Measurements from ENCODE around the gene AQP2. TPM values are rescaled to one million over a fixed set of nuclear protein-coding genes. Genes with fewer than 3 reads are reported as not detected.

Gene AQP2
- total RNA-seq, 1 donor from 2014 or later: not detected

DNA sequence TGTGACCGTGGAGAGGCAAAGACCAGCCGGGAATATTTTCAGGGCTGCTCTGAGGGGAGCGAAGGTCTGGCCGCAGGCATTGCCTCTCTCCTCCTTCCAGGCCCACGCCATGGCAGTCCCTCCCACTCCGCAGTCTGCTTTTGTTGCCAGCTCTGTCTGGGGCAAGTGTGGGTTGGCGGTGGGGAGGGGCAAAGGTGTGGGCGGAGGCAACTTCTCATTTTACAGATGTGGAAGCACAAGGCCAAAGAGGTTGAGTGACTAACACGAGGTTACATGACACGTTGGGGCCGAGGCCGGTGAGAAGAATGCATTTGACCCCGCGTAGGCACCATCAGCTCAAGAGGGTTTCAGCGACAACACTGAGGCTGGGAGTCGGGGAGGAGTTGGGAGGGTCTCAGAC is 40.7 kb upstream of the AQP2 start:
- TF ChIP-seq, protein P1, sequence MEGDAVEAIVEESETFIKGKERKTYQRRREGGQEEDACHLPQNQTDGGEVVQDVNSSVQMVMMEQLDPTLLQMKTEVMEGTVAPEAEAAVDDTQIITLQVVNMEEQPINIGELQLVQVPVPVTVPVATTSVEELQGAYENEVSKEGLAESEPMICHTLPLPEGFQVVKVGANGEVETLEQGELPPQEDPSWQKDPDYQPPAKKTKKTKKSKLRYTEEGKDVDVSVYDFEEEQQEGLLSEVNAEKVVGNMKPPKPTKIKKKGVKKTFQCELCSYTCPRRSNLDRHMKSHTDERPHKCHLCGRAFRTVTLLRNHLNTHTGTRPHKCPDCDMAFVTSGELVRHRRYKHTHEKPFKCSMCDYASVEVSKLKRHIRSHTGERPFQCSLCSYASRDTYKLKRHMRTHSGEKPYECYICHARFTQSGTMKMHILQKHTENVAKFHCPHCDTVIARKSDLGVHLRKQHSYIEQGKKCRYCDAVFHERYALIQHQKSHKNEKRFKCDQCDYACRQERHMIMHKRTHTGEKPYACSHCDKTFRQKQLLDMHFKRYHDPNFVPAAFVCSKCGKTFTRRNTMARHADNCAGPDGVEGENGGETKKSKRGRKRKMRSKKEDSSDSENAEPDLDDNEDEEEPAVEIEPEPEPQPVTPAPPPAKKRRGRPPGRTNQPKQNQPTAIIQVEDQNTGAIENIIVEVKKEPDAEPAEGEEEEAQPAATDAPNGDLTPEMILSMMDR (IDR thresholded peaks at IDR 0.05): no peak
- peaks cover 21% of the 10 kb centered on the region for H3K4me1 Mint-ChIP-seq (ENCODE audit: low read depth)
- H3K36me3 Mint-ChIP-seq (ENCODE audit: low read depth): no peaks in the 10 kb centered on the region
- no peak overlapping the region for H3K4me3 Mint-ChIP-seq (ENCODE audit: unreplicated experiment)
- H3K9me3 Mint-ChIP-seq (ENCODE audit: low read depth): no peaks in the 10 kb centered on the region
- H3K27ac Mint-ChIP-seq (ENCODE audit: unreplicated experiment): no peak overlapping the region
- no peaks in the 10 kb centered on the region for H3K27me3 Mint-ChIP-seq (ENCODE audit: low read depth)
- peak; percentile 65 for DNase-seq (ENCODE audit: low spot score)

DNA sequence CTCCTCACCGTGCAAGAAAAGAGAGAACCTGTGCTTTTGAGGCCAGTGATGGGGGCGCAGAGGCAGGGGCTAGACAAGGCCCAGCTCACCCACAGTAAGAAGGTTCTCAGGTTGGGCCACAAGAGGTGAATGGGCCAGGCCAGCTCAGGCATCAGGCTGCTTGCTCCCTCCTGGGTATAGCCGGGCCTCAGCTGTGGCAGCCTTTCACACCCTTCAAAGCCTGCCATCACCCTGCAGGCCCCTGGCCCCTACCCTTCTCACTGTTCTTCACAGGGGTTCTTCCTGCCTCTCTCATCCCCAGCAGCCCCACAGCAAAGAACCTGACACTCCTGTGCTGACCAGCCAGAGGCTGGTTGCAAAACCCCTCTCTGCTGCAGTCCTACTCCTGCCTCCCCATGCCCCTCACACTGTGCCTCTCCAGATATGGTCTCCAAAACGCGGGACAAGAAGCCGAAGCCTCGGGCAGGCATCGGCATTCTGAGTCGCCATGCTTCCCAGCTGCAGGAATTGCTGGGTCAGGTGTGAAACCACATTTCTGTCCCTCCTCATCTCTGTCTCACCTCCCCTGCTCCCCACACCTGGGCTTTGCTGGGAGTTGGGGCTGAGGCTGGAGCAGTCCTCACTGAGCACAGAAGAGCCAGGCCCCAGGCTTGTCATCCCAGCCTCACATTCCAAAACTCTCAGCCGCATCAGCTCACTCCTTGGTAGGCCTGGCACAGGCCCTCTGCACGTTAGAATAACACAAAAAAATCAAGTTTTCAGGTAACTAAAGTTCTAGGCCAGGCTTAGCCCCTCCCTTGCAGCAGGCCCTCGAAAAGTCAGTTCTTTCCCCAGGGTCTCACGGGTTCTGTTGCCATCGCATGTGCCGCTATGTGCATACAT is 40.0 kb upstream of the AQP2 start:
- Mint-ChIP-seq H3K27ac (ENCODE audit: unreplicated experiment) (no peak overlapping the region), H3K4me1 (ENCODE audit: low read depth) (peaks cover 21% of the 10 kb centered on the region), H3K36me3 (ENCODE audit: low read depth) (no peaks in the 10 kb centered on the region), H3K4me3 (ENCODE audit: unreplicated experiment) (no peak overlapping the region), H3K27me3 (ENCODE audit: low read depth) (no peaks in the 10 kb centered on the region), H3K9me3 (ENCODE audit: low read depth) (no peaks in the 10 kb centered on the region)
- peak; percentile 62 for DNase-seq (ENCODE audit: low spot score)
- TF ChIP-seq, protein P1 (IDR thresholded peaks at IDR 0.05): no peak

DNA sequence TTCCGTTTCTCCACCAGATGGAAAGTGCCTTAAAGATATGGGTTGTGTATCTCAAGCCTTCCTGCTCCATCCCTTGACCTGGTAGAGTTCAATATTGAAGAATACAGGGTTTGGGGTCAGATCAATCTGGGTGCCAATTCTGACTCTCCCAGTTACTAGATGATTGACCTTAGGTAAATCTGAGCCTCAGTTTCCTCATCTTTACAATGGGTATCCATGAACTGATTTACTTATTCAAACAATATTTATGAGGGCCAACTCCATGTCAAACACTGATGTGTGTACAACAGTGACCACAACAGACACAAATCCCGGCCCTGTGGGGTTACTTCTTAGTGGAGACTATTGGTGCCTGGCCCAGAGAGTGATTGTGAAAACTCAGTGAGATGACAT is 39.3 kb upstream of the AQP2 start:
- H3K27me3 Mint-ChIP-seq (ENCODE audit: low read depth): no peaks in the 10 kb centered on the region
- no peaks in the 10 kb centered on the region for H3K36me3 Mint-ChIP-seq (ENCODE audit: low read depth)
- peaks cover 21% of the 10 kb centered on the region for H3K4me1 Mint-ChIP-seq (ENCODE audit: low read depth)
- peak; percentile 20 for DNase-seq (ENCODE audit: low spot score)
- no peaks in the 10 kb centered on the region for H3K9me3 Mint-ChIP-seq (ENCODE audit: low read depth)
- no peak overlapping the region for H3K4me3 Mint-ChIP-seq (ENCODE audit: unreplicated experiment)
- TF ChIP-seq, protein P1 (IDR thresholded peaks at IDR 0.05): no peak
- H3K27ac Mint-ChIP-seq (ENCODE audit: unreplicated experiment): no peak overlapping the region

DNA sequence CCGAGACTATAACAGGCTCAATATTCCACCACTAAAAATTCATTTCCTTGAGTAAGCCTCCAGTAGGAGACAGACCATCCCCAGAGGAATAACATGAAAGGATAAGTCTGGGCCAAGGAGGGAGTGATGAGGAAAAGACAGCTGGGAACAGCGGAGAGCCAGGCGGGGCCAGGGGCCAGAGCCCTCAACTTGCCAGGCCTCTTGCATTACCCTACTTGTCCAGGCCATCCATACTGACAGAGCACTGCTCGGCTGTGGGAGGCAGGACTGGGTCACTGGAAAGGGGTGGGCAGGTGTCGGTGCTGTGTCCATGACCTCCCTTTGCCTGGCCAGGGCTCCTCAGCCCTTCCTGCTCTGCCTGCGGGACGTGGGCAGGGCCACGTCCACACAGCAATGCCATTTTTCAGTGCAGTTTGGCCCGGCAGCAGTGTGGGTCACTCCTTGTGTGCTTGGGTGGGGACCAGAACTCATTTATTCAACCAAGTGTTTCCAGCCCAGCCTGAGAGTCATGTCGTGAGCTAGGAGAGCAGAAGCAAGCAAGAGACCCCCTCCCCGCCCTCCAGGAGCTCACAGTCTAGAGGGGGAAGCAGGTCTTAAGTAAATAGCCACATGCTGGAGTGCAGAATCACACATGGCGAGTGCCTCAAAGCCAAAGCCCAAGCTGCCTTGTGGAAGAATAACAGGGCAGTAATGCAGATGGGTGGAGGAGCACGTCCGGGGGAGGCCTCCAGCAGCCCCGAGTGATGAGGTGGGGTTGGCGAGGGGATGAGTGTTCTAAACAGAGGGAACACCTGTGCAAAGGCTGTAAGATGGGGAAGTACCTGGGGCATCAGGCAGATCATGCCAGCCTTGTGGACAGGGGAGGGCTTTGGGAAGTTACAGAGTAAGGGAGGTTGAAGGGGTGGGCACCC is 37.9 kb upstream of the AQP2 start:
- Mint-ChIP-seq H3K9me3 (ENCODE audit: low read depth) (no peaks in the 10 kb centered on the region), H3K4me3 (ENCODE audit: unreplicated experiment) (no peak overlapping the region), H3K4me1 (ENCODE audit: low read depth) (peaks cover 23% of the 10 kb centered on the region), H3K27ac (ENCODE audit: unreplicated experiment) (no peak overlapping the region), H3K36me3 (ENCODE audit: low read depth) (no peaks in the 10 kb centered on the region), H3K27me3 (ENCODE audit: low read depth) (no peaks in the 10 kb centered on the region)
- peak; percentile 58 for DNase-seq (ENCODE audit: low spot score)
- TF ChIP-seq, protein P1 (IDR thresholded peaks at IDR 0.05): no peak
